Fibroblast of peridontal ligament (primary cell): Measurements from ENCODE around the gene CDHR3.
"Not testable (repeated sequence)": the region's sequence is repeated elsewhere in the genome, so short reads cannot be mapped to it uniquely, and the experiment has no call there.

Experiments used
- DNase-seq: peaks from one replicate; pipeline ENCODE4 v3.0.0-alpha.2; 2010; ENCODE audit errors: extremely low read depth

CDHR3 gene

DNA sequence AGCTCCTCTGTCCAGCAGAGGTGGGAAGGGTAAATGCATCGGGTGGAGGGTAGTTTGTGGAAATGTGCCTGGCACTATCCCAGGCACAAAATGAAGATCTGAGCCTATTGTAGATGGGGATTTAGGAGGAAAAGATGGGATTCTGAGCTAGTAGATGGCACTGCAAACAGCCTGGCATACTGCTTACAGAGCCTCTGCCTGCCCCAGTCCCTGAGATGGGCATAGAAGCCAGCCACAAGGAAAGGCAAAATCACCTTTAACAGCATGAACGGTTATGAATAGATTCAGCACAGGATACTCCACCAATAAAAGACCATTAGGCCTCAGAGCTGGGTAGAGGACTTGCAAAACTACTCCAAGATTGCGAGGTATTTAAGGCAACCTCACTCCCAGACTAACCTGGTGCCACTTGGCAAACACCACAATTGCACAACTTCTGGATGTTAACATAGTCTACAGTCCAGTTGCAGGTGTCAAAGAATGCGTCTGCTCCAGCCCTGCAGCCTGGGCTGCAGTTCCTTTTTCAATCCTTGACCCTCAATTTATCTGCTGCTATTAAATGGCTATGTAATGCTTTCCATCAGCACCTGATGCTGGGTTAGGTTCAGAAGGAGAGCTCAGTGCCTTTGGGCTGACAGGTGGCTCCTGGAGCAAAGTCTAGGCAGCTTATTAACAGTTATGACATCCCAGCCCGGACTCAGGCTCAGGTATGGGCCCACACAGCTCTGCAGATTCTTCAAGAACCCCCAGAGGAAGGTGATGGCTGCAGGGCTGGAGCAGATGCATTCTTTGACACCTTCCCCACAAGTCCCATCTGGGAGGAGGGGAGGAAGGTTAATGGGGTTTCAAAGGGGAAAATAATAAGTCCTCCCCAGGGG is 34.0 kb downstream of the CDHR3 start:
- no peak for DNase-seq

DNA sequence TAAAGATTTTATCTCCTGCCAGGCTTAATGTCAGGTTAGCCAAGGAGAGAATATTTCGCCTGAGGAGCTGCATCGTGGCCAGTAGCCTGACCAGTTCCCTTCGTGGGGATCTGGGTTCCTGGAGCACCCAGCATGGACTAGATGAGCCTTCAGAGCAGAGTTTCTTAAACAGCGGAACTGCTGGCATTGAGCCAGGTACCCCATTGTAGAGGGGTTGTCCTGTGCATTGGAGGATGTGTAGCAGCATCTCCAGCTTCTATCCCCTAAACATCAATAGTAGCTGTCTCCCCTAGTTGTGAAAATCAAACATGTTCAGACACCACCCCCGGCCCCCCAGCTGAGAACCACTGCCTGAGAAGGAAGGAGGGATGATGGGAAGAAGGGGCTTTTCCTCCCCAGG is 36.2 kb downstream of the CDHR3 start:
- DNase-seq: no peak

DNA sequence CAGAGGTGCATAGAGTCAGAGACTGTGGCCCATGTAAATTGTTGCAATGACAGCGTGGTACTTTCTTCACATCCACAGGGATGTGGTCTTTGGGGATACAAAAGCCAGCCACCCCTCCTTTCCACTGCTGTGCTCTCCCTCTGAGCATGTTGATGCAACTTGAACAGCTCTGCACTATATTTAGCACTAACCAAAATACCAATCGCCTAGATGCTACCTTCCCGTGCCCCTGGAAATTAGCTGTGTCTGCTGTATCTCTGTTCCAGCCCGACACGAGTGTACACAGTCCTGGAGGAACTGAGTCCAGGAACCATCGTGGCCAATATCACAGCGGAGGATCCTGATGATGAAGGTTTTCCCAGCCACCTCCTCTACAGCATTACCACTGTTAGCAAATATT is 38.1 kb downstream of the CDHR3 start:
- DNase-seq: no peak

GRCh38 chr7:106001886-106002285 is 38.8 kb downstream of the CDHR3 start:
- no peak for DNase-seq

GRCh38 chr7:106003525-106004064 is 40.5 kb downstream of the CDHR3 start:
- DNase-seq: no peak

DNA sequence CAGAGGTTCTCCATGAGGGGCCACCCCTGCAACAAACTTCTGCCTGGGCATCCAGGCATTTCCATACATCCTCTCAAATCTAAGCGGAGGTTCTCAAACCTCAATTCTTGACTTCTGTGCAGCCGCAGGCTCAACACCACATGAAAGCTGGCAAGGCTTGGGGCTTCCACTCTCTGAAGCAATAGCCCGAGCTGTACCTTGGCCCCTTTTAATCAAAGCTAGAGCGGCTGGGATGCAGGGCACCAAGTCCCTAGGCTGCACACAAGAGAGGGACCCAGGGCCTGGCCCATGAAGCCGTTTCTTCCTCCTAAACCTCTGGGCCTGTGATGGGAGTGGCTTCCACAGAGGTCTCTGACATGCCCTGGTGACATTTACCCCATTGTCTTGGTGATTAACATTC is 43.8 kb downstream of the CDHR3 start:
- no peak for DNase-seq

- not testable (repeated sequence) for DNase-seq
Measured at GRCh38 chr7:106007796-106008195, 44.7 kb downstream of the CDHR3 start.

DNA sequence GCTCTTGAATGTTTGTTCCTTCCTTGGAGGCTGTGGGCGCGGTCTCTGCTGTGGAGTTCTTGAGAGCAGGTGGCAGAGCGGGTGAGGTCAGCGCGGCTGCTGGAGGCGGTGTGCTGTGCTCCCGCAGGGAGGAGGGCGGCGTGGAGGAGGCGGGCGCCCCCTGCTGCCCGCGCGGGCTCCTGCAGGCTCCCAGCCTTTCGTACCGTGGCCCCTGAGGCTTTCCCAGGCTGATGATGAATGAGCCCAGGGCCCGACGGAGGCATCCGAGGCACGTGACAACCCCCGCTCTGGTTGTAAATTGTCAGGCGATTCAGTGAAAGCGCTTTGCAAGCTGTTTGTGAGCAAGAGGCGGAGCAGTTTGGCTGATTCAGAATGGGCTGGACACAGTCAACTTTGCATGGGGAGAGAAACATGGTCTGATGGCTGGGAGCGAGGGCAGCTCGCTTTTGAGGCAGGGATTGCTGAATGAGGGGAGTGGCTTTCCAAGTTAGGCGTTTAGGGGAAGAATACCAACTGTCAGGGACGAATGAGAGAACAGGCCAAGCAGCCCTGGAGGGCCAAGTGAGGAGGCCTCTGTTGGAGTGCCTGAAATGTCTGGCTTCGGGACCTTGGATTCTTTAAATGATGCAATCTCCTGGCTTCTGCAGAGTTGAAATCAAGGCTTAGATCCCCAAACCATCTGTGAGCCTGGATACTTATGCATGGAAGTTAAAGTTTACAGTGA is 46.6 kb downstream of the CDHR3 start:
- peak; percentile 99 for DNase-seq

DNA sequence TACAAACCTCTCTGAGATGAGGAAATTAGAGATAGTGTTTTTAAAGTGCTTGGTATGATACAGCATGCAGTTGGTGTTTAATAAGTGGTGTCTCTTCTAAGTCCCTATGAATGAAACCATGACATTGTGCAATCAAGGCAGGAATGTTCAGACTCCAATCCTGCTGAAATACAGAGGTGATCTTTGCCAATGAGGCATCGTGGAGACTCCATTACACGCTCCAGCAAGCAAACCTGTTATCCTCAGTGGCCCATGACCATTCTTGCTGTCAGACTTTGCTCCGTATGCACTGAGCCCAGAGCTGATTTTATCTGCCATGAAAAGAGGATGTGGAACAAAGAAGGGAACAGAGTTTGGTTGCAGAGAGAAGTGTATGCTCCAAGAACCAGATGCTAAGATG is 47.3 kb downstream of the CDHR3 start:
- DNase-seq: no peak

- DNase-seq: peak; percentile 44
Measured at GRCh38 chr7:106010866-106011265, 47.8 kb downstream of the CDHR3 start.

GRCh38 chr7:106012184-106012583 is 49.1 kb downstream of the CDHR3 start:
- no peak for DNase-seq

- peak; percentile 86 for DNase-seq
Measured at GRCh38 chr7:106012935-106013439, 49.9 kb downstream of the CDHR3 start.

DNA sequence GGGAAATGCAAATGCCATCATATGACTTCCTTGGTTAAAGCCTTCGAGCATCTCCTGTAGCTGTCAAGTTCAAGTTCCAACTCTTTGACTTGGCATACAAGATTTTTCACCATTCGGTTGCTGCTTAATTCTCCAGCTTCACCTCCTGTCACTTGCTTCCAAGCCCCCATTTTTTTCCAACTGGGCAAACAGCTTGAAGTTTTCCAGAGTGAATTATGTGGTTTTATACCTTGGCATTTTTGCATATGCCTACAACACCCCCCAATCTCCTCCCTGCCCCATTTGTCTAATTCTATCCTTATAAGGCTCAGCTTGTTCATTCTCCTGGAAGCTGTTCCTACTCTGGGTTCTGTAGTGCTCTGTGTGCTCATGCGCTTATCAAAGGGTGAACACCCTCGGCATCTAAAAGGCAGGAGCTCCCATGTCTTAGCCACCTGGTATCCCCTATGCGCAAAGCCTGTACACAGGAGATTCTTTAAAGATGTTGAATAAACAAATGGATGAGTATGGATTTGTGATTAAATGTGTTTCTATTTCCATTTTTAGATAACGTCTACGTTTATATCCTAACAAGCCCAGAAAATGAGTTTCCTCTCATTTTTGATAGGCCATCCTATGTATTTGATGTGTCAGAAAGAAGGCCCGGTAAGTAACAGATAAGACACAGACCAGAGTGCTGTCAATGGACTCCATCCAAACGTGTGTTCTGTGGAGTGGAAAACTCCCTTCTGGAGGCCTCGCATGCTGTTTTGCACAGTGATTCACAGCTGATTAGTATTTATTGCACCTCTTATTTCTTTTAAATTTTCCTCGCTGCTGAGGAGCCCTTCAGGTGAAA is 52.5 kb downstream of the CDHR3 start:
- DNase-seq: no peak

- peak; percentile 36 for DNase-seq
Measured at GRCh38 chr7:106016331-106016730, 53.3 kb downstream of the CDHR3 start.

DNA sequence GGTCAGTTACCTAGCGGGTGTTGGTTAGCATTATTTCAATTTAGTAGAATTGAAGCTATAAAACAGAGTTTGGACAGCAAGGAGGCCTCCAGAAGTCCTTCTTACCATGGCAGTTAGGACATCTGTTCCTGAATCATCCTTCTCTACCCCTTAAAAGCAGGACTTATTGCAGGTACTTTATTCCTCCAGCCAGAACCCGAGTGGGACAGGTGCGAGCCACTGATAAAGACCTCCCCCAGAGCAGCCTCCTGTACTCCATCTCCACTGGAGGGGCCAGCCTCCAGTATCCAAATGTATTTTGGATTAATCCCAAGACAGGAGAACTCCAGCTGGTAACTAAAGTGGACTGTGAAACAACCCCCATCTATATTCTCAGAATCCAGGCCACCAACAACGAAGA is 54.6 kb downstream of the CDHR3 start:
- no peak for DNase-seq

- no peak for DNase-seq
Measured at GRCh38 chr7:106018566-106019469, 55.8 kb downstream of the CDHR3 start.

DNA sequence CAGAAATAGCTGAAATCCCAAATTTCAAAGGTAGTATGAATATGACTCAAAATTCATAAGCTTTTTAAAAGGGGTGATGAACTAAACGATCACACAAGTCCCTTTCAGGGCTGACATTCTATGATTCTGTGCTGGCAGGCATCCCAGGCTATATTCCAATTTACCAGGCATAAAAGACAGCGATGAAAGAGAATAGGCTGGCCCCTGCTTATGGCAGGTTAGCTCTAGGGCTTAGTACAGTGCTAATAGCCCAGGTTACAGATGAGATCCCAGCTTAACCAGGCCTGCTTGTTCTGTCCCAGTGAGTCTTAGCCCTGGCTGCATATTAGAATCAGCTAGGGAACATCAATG is 56.4 kb downstream of the CDHR3 start:
- DNase-seq: no peak

DNA sequence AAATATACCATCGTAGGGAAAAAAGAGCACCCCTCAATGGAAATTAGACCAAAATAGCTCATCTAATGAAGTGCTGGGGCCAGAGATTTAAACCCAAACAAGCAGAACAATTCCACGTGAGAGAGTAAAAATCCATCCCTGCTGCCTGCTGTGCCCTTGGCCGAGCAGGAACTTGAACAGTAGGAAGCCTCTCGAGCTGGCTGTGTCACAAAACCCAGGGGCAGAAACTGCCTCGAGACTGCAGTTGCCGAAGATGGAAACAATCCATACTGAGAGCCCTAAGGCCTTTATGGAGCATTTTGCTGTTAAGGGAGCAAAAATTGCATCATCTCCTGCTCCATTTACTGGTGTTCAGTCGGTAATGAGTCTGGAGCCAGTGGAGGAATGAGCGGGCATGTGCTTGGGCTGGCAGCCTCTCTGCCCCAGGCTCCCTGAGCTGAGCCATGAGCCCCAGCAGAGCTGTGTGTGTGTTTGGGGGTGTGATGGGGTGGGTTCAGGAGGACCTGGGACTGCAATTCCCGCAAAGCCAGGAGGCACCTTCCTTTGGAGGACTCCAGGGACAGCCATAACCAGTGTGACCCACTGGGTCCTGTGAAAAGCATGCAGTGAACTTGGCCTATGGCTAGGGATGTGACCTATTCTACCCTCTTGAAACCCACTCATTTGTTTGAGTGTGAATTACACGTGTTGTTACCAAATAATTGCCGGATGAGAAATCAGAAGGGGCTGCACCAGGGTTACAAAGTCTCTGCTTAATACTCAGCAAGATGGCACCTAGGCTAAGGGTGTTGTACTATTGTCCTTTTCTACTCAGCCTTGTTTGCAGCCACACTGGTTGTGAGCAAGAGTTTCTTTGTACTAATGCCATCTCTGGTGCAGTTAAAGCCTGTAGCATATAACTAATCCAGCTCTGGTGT is 58.3 kb downstream of the CDHR3 start:
- no peak for DNase-seq

GRCh38 chr7:106022193-106022821 is 59.2 kb downstream of the CDHR3 start:
- DNase-seq: no peak
